HL-60 (cell line): Measurements from ENCODE around the gene PRKAG1.
A peak's percentile ranks its signal among the peaks of the same experiment; 100 is the strongest.

Experiments used
- GABPA ChIP-seq: IDR thresholded peaks from 2 replicates; pipeline ENCODE4 v1.6.1; 2012; ENCODE audit warnings: low read depth
- POLR2AphosphoS5 ChIP-seq: IDR thresholded peaks from 2 replicates; pipeline ENCODE4 v1.6.1; 2012; ENCODE audit warnings: low read depth
- SPI1 ChIP-seq: IDR thresholded peaks from 2 replicates; pipeline ENCODE4 v1.6.1; 2012; ENCODE audit warnings: low read depth, mild to moderate bottlenecking, borderline replicate concordance
- TF ChIP-seq, protein P1 (sequence below): IDR thresholded peaks from one replicate; pipeline ENCODE4 v1.5.1; 2011; ENCODE audit warnings: low read length, control low read depth, inconsistent platforms; ENCODE audit not compliant: insufficient read depth

DNA sequence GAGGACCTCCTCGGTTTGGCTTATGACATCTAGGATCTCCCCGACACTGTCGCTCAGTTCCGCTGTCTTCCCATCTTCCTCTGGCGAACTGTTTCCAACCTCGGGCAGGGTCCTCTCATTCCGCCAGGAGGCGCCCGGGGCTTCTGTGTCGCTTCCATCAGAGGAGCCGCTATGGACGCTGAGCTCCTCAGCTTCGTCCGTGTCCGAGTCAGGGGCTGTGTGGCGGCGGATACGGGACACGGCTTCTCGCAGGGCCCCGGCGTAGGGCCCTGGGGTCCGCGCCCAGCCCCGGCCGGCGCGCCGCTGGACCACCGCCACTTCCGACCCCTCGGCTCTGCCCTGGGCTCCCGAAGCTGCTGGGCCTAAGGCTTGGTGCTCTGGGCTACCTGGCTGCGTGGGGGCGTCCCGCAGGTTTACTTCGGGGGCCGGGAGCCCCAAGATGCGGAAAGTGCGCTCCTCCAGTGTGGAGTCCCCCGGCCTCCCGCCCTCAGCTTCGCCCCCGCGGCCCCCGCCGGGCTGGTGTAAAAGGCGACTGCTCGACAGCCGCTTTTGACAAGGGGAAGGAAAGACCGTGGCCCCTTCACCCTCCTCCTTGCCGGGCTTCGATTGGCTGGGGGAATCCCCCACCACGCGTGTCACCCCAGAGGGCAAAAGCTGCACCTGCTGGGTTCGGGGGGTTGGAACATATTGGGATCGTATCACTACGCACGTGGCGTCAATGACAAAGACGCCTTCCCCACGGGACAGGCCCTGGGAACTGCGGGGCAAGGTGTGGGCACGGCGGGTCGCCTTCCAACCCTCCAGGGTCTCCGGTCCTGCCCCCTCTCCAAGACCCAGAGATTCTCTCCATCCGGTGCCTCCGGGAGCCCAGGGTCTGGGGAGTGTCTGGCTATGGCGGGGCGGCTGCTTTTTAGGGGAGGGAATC, 21.5 kb downstream of the PRKAG1 start:
- TF ChIP-seq, protein P1, sequence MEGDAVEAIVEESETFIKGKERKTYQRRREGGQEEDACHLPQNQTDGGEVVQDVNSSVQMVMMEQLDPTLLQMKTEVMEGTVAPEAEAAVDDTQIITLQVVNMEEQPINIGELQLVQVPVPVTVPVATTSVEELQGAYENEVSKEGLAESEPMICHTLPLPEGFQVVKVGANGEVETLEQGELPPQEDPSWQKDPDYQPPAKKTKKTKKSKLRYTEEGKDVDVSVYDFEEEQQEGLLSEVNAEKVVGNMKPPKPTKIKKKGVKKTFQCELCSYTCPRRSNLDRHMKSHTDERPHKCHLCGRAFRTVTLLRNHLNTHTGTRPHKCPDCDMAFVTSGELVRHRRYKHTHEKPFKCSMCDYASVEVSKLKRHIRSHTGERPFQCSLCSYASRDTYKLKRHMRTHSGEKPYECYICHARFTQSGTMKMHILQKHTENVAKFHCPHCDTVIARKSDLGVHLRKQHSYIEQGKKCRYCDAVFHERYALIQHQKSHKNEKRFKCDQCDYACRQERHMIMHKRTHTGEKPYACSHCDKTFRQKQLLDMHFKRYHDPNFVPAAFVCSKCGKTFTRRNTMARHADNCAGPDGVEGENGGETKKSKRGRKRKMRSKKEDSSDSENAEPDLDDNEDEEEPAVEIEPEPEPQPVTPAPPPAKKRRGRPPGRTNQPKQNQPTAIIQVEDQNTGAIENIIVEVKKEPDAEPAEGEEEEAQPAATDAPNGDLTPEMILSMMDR = peak; percentile 83
- TF ChIP-seq POLR2AphosphoS5 (no peak), GABPA (no peak), SPI1 (peak; percentile 13; the same call in 1 of the 2 replicates)
